NB4 (cell line): Measurements from ENCODE around the gene CACNA1F.

Experiments
- CTCF ChIP-seq: IDR thresholded peaks from one replicate; pipeline ENCODE4 v1.5.1; 2012; ENCODE audit warnings: low read depth, low read length
- POLR2A ChIP-seq: IDR thresholded peaks from 2 replicates; pipeline ENCODE4 v1.6.1; 2011; ENCODE audit warnings: mild to moderate bottlenecking; ENCODE audit not compliant: insufficient read length; ENCODE audit errors: extremely low read depth

DNA sequence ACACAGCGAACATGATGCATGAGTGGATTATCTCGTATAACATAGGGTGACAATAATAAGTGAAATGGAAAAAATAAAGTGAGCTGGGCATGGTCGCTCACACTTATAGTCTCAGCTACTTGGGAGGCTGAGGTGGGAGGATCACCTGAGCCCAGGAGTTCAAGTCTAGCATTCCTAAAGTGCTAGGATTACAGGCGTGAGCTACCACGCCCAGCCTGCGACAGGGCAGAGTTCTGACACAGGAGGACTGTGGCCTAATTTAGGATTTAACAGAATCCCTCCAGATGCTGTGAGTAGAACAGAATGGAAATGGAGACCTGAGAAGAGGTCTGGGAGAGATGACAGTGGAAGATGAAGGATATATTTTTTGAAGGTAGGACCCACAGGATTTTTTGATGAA, 43.5 kb downstream of the CACNA1F start:
- TF ChIP-seq CTCF, result no peak
- no peak for TF ChIP-seq POLR2A
